Measurements from ENCODE around the gene DNAAF3.
A peak's percentile ranks its signal among the peaks of the same experiment; 100 is the strongest.

Gene DNAAF3

DNA sequence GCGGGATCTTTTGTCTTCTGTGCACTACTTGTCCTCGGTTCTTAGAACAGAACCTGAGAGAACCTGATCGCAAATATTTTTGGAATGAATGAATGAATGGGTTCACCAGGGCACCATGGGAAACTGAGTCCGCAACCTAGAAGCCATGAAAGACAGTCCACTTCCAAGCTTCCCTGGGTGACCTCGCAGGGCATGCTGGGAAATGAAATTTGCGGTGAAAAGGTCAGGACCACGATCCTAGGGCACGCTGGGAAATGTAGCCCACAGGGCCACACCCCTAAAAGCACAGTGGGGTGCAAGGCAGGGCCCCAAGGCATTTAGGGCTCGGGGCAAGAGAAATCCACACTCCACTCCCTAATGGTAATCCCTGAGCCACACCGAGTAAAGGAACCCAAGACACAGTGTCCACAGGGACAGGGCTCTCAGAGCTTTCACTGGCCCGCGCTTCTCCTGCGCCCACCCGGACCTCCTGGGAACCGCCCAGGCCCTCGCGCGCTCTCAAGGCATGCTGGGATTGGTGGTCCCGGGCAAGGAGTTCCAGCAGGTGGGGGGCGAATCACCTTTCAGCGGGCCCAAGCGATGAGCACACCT lies 47.9 kb downstream of the DNAAF3 start:
- peak; percentile 52 for DNase-seq
- Mint-ChIP-seq H3K27me3 (peaks cover 11% of the 10 kb centered on the region), H3K27ac (peak overlapping the region; percentile 95), H3K4me1 (ENCODE audit: low read depth) (peaks cover 38% of the 10 kb centered on the region), H3K4me3 (peak overlapping the region; percentile 96), H3K9me3 (no peaks in the 10 kb centered on the region), H3K36me3 (ENCODE audit: low read depth) (peaks cover 22% of the 10 kb centered on the region)

DNA sequence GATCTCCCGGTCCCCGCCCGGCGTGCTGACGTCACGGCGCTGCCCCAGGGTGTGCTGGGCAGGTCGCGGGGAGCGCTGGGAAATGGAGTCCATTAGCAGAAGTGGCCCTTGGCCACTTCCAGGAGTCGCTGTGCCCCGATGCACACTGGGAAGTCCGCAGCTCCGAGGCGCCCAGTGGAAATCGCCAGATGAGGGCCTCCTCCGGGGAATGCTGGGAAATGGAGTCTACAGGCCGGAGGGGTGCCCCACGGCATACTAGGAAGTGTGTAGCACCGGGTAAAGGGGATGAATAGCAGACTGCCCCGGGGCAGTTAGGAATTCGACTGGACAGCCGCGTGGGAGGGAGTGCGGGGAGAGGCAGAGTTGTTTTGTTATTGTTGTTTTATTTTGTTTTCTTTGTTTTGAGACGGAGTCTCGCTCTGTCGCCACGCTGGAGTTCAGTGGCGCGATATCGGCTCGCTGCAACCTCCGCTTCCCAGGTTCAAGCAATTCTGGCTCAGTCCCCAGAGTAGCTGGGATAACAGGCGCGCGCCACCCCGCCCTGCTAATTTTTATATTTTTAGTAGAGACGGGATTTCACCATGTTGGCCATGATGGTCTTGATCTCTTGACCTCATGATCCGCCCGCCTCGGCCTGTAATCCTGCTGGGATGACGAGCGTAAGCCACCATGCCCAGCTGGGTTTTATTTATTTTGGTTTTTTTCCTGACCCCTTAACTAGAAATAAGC lies 48.6 kb downstream of the DNAAF3 start:
- peak overlapping the region; percentile 96 for H3K4me3 Mint-ChIP-seq
- peak overlapping the region; percentile 95 for H3K27ac Mint-ChIP-seq
- H3K9me3 Mint-ChIP-seq, result no peaks in the 10 kb centered on the region
- peaks cover 24% of the 10 kb centered on the region for H3K36me3 Mint-ChIP-seq (ENCODE audit: low read depth)
- peaks cover 40% of the 10 kb centered on the region for H3K4me1 Mint-ChIP-seq (ENCODE audit: low read depth)
- DNase-seq, result peak; percentile 97
- peaks cover 6% of the 10 kb centered on the region for H3K27me3 Mint-ChIP-seq

DNA sequence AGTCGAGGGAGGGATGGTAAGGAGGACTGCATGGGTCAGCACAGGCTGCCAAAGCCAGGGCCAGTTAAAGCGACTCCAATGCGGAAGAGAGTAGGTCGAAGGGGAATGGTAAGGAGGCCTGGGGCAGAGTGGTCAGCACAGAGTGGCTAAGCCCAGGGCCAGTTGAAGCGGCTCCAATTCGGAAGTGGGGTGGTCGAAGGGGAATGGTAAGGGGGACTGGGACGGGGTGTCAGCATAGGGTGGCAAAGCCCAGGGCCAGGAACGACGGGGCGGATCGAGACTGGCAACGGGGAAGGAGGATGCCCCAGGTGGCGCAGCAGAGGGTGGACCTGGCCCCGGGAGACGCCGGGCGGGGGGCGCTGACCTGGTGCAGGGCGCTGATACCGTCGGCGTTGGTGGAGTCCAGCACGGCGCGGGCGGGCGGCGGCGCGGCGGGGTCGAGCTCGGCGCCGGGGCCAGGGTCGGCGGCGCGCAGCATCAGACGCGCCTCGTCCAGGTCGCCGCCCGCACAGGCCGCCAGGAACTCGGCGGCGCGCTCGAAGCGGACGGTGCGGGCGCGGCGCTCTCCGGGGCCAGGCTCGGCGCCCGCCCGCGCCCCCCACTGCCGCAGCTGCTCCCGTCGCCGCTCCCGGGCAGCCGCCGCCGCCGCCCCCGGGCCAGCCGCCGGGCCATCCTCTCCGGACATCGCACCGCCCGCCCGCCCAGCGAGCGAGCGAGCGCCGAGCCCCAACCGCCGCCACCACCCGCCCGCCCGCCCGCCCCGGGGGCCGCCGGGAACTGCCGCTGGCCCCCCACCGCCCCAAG lies 49.4 kb downstream of the DNAAF3 start, which contains the start of gene PPP1R12C:
Gene PPP1R12C, minus strand, starts transcription at position 779 of the 804 bp plus-strand sequence. Its CDS starts 94 bp downstream, at position 685.
- Mint-ChIP-seq H3K4me1 (ENCODE audit: low read depth) (peaks cover 40% of the 10 kb centered on the region), H3K27me3 (peaks cover 3% of the 10 kb centered on the region), H3K27ac (peak within 1 kb of the TSS; percentile 95), H3K4me3 (peak within 1 kb of the TSS; percentile 96), H3K9me3 (no peaks in the 10 kb centered on the region), H3K36me3 (ENCODE audit: low read depth) (peaks cover 29% of the 10 kb centered on the region)
- peak; percentile 44 for DNase-seq

DNA sequence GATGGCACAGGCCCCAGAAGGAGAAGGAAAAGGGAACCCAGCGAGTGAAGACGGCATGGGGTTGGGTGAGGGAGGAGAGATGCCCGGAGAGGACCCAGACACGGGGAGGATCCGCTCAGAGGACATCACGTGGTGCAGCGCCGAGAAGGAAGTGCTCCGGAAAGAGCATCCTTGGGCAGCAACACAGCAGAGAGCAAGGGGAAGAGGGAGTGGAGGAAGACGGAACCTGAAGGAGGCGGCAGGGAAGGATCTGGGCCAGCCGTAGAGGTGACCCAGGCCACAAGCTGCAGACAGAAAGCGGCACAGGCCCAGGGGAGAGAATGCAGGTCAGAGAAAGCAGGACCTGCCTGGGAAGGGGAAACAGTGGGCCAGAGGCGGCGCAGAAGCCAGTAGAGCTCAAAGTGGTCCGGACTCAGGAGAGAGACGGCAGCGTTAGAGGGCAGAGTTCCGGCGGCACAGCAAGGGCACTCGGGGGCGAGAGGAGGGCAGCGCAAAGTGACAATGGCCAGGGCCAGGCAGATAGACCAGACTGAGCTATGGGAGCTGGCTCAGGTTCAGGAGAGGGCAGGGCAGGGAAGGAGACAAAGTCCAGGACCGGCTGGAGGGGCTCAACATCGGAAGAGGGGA lies 50.1 kb downstream of the DNAAF3 start:
- Mint-ChIP-seq H3K4me1 (ENCODE audit: low read depth) (peaks cover 40% of the 10 kb centered on the region), H3K9me3 (no peaks in the 10 kb centered on the region), H3K27ac (peak overlapping the region; percentile 93), H3K36me3 (ENCODE audit: low read depth) (peaks cover 34% of the 10 kb centered on the region), H3K4me3 (peak overlapping the region; percentile 95), H3K27me3 (no peaks in the 10 kb centered on the region)
- peak; percentile 68 for DNase-seq

DNA sequence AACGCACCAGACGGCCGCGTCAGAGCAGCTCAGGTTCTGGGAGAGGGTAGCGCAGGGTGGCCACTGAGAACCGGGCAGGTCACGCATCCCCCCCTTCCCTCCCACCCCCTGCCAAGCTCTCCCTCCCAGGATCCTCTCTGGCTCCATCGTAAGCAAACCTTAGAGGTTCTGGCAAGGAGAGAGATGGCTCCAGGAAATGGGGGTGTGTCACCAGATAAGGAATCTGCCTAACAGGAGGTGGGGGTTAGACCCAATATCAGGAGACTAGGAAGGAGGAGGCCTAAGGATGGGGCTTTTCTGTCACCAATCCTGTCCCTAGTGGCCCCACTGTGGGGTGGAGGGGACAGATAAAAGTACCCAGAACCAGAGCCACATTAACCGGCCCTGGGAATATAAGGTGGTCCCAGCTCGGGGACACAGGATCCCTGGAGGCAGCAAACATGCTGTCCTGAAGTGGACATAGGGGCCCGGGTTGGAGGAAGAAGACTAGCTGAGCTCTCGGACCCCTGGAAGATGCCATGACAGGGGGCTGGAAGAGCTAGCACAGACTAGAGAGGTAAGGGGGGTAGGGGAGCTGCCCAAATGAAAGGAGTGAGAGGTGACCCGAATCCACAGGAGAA lies 50.9 kb downstream of the DNAAF3 start:
- Mint-ChIP-seq H3K9me3 (no peaks in the 10 kb centered on the region), H3K27ac (peak overlapping the region; percentile 93), H3K36me3 (ENCODE audit: low read depth) (peaks cover 41% of the 10 kb centered on the region), H3K4me3 (peak overlapping the region; percentile 95), H3K27me3 (no peaks in the 10 kb centered on the region), H3K4me1 (ENCODE audit: low read depth) (peaks cover 40% of the 10 kb centered on the region)
- no peak for DNase-seq

DNA sequence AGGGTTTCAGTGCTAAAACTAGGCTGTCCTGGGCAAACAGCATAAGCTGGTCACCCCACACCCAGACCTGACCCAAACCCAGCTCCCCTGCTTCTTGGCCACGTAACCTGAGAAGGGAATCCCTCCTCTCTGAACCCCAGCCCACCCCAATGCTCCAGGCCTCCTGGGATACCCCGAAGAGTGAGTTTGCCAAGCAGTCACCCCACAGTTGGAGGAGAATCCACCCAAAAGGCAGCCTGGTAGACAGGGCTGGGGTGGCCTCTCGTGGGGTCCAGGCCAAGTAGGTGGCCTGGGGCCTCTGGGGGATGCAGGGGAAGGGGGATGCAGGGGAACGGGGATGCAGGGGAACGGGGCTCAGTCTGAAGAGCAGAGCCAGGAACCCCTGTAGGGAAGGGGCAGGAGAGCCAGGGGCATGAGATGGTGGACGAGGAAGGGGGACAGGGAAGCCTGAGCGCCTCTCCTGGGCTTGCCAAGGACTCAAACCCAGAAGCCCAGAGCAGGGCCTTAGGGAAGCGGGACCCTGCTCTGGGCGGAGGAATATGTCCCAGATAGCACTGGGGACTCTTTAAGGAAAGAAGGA lies 51.8 kb downstream of the DNAAF3 start:
- H3K27ac Mint-ChIP-seq, result peak overlapping the region; percentile 66
- H3K36me3 Mint-ChIP-seq (ENCODE audit: low read depth), result peaks cover 49% of the 10 kb centered on the region
- H3K4me1 Mint-ChIP-seq (ENCODE audit: low read depth), result peaks cover 40% of the 10 kb centered on the region

DNA sequence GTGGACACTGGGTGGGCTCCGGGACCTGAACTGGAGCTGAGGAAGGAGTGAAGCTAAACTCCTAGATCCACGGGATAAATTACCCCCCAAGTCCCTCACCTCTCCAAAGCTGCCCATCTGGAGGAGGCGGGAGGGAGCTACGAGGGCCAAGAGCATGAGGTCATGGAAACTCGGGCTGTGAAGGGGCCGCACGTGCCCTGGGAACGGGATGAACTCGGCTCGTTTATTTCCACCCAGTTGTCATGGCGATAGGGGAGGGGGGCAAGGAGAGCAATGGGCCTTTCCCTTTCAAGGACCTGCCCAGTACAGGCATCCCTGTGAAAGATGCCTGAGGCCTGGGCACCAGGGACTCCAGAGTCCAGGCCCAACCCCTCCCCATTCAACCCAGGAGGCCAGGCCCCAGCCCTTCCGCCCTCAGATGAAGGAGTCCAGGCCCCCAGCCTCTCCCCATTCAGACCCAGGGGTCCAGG lies 52.8 kb downstream of the DNAAF3 start:
- Mint-ChIP-seq H3K27ac (no peak overlapping the region), H3K4me3 (no peak overlapping the region), H3K4me1 (ENCODE audit: low read depth) (peaks cover 34% of the 10 kb centered on the region), H3K27me3 (no peaks in the 10 kb centered on the region), H3K9me3 (no peaks in the 10 kb centered on the region), H3K36me3 (ENCODE audit: low read depth) (peaks cover 59% of the 10 kb centered on the region)
- DNase-seq, result no peak

More for the DNA sequence above, 51.8 kb downstream of the DNAAF3 start:
- H3K4me3 Mint-ChIP-seq, result peak overlapping the region; percentile 95
- no peak for DNase-seq
- no peaks in the 10 kb centered on the region for H3K27me3 Mint-ChIP-seq
- H3K9me3 Mint-ChIP-seq, result no peaks in the 10 kb centered on the region

DNA sequence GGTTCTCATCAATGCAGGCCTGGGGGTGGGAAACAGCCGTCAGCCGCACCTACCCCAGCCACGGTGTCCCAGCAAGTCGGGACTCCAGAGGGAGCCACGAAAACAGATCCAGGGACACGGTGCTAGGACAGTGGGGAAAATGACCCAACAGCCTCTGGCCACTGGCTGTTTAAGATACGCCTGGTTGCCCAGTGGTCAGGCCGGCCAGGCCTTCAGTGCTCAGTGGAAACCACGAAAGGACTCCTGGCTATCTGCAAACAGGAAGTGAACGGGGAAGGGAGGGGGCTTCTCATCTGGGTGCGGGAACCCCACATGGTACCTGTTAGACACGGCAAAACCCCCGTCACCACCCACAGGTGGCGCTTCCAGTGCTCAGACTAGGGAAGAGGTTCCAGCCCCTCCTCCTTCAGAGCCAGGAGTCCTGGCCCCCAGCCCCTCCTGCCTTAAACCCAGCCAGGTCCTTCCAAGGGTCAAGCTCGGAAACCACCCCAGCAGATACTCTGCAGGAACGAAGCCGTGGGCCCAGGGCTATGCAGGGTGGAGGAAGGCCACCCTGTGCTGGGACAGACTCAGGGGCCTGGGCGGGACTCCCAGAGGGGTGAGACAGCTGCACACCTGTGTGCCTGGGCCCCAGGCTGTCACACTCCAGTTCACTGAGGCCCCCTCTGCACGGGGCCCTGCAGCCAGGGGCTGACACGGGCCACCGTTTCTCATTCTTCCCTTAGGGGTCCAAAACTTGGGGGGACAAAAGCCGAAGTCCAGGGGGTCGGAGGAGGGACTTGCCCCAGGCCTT lies 53.4 kb downstream of the DNAAF3 start:
- peaks cover 29% of the 10 kb centered on the region for H3K4me1 Mint-ChIP-seq (ENCODE audit: low read depth)
- H3K4me3 Mint-ChIP-seq, result no peak overlapping the region
- no peaks in the 10 kb centered on the region for H3K27me3 Mint-ChIP-seq
- DNase-seq, result no peak
- H3K36me3 Mint-ChIP-seq (ENCODE audit: low read depth), result peaks cover 63% of the 10 kb centered on the region
- no peaks in the 10 kb centered on the region for H3K9me3 Mint-ChIP-seq
- H3K27ac Mint-ChIP-seq, result no peak overlapping the region

DNA sequence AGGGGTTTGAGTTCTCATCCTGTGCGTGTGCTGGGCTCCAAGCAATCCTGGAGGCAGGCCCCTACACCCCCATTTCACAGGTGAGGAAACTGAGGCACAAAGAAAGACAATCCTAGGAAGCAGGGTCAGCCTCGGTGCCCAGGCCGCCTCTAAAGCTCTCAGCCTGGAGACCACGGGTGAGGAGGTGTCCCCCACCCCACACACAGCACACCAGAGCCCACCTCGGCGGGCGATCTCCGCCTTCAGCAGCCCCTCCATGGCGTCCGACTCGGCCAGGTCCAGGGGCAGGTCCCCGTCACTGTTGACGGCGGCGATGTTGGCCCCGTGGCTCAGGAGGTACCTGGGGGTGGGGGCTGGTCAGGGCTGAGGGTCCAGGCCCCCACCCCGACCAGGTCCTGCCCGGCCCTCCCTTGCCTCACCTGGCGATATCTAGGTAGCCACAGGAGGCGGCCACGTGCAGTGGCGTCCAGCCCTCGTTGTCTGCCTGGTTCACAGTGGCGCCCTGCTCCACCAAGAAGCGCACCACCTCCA lies 54.1 kb downstream of the DNAAF3 start:
- no peak for DNase-seq
- no peak overlapping the region for H3K4me3 Mint-ChIP-seq
- H3K27me3 Mint-ChIP-seq, result no peaks in the 10 kb centered on the region
- peaks cover 26% of the 10 kb centered on the region for H3K4me1 Mint-ChIP-seq (ENCODE audit: low read depth)
- H3K9me3 Mint-ChIP-seq, result no peaks in the 10 kb centered on the region
- peaks cover 60% of the 10 kb centered on the region for H3K36me3 Mint-ChIP-seq (ENCODE audit: low read depth)
- H3K27ac Mint-ChIP-seq, result no peak overlapping the region

DNA sequence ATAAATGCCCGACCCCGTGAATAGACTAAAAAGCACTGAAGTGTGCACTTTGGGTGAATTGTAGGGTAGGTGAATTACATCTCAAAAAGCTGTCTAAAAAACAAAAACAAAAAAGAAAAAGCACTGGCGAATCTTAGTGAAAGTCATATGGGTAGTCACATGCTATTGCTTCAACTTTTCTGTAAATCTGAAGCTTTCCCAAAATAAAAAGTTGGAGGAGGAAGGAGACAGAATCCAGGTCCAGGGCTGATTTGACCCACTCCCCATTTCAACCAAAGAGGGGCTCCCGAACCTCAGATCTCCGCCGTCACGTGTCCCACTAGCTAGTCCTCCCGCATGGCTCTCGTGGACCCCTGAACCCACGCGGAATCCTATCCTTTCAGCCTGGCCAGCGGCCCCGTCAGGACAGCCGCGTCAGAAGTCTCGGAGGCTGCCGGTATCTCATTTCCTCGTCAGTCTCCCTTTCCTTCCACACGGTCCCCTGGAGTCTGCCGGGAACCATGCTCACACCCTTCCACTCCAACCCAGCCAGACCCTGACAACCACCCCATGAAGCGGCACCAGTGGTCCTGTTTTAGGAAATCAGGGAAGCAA lies 55.1 kb downstream of the DNAAF3 start:
- Mint-ChIP-seq H3K27ac (no peak overlapping the region), H3K4me1 (ENCODE audit: low read depth) (peaks cover 32% of the 10 kb centered on the region)

DNA sequence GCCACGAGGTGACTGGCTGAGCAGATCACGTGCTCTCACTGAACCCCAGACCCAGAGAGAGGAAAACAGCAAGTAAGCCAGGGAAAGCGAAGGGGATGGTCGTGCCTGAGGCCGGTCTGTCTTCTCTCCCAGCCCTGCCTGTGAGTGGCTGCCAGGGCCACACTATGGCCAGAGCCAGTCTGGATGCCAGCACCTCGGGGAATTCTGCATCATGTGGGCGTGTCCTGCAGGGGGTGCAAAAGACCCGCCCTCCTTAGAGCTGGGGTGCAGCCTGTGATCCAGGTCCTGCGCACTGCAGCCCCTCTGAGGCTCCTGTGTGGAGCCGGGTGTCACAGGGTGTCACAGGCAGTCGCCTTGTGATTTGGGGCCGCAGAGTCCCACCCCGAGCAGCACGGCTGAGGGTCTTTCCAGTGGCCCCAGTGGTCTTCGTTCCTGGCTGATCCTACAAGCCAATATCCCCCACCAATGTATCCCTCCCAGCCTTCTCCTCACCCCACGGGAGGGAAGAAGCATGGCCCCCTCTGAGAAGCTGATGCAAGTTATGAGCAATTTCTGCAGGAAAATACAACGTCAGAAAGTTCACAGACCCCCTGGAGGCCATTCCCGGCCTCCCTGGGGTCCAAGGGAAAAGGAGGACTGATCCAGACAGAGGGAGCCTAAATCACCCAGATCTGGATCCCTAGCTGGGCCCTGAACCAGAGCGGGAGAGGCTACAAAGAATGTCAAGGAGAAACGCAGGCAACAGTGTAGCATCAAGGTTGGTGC lies 56.7 kb downstream of the DNAAF3 start:
- H3K4me3 Mint-ChIP-seq, result no peak overlapping the region
- H3K4me1 Mint-ChIP-seq (ENCODE audit: low read depth), result peaks cover 16% of the 10 kb centered on the region
- H3K27ac Mint-ChIP-seq, result no peak overlapping the region
- no peaks in the 10 kb centered on the region for H3K27me3 Mint-ChIP-seq
- no peak for DNase-seq
- H3K9me3 Mint-ChIP-seq, result no peaks in the 10 kb centered on the region
- H3K36me3 Mint-ChIP-seq (ENCODE audit: low read depth), result peaks cover 62% of the 10 kb centered on the region

More for the DNA sequence above, 55.1 kb downstream of the DNAAF3 start:
- Mint-ChIP-seq H3K4me3 (no peak overlapping the region), H3K27me3 (no peaks in the 10 kb centered on the region), H3K36me3 (ENCODE audit: low read depth) (peaks cover 63% of the 10 kb centered on the region), H3K9me3 (no peaks in the 10 kb centered on the region)
- DNase-seq, result no peak

Data from activated T-cell treated with anti-CD3 and anti-CD28 coated beads, Interleukin-2, amount 50 U/mL, for 24 hours (primary cell).